ENCODE data around the gene PTGES2. TPM values are rescaled to one million over a fixed set of nuclear protein-coding genes. Genes with fewer than 3 reads are reported as not detected.

PTGES2 gene
- total RNA-seq, 2 experiments from 2014 or later = 51.8 to 53.2 TPM

GRCh38 chr9:128161215-128161902 is 33.8 kb upstream of the PTGES2 start:
- no peaks in the 10 kb centered on the region for H3K27me3 Mint-ChIP-seq
- peak overlapping the region; percentile 70 for H3K27ac Mint-ChIP-seq
- DNase-seq = no peak
- H3K4me1 Mint-ChIP-seq = peaks cover 15% of the 10 kb centered on the region
- H3K36me3 Mint-ChIP-seq = peaks cover 4% of the 10 kb centered on the region
- POLR2A ChIA-PET = interaction anchor here (0.5 to 2.7 kb wide), 10 partner anchors 14 to 234 kb away, joined by 3 to 22 read pairs (median 3); partner anchors contain the start of gene CIZ1
- ATAC-seq (ENCODE audit: low read depth) = no peak
- peak overlapping the region; percentile 82 for H3K4me3 Mint-ChIP-seq
- no peaks in the 10 kb centered on the region for H3K9me3 Mint-ChIP-seq

DNA sequence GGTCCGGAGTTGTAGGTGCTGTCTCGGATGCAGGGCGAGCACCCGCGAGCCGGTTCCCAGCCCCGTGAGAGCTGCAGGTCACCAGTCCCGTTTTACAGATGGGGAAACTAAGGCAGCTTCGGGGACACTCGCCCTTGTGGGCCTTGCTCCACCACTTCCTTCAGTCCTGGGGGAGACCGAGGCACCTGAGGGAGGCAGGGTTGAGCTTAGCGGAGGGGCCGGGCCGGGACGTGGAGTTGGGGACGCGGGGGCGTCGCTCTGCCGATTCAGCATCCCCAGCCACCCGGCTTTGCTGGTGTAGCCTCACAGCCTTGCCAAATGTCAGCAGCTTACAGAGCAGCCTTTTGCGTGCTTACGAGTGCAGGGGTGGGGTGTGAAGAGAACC is 33.1 kb upstream of the PTGES2 start:
- H3K36me3 Mint-ChIP-seq = peaks cover 4% of the 10 kb centered on the region
- no peaks in the 10 kb centered on the region for H3K9me3 Mint-ChIP-seq
- DNase-seq (no peak), ATAC-seq (ENCODE audit: low read depth) (peak; percentile 29)
- peak overlapping the region; percentile 70 for H3K27ac Mint-ChIP-seq
- H3K4me1 Mint-ChIP-seq = peaks cover 15% of the 10 kb centered on the region
- POLR2A ChIA-PET = interaction anchor here (0.5 to 2.7 kb wide), 9 partner anchors 30 to 235 kb away, joined by 3 to 22 read pairs (median 3); partner anchors contain the start of genes CIZ1, GOLGA2 and SWI5
- no peaks in the 10 kb centered on the region for H3K27me3 Mint-ChIP-seq
- peak overlapping the region; percentile 82 for H3K4me3 Mint-ChIP-seq

DNA sequence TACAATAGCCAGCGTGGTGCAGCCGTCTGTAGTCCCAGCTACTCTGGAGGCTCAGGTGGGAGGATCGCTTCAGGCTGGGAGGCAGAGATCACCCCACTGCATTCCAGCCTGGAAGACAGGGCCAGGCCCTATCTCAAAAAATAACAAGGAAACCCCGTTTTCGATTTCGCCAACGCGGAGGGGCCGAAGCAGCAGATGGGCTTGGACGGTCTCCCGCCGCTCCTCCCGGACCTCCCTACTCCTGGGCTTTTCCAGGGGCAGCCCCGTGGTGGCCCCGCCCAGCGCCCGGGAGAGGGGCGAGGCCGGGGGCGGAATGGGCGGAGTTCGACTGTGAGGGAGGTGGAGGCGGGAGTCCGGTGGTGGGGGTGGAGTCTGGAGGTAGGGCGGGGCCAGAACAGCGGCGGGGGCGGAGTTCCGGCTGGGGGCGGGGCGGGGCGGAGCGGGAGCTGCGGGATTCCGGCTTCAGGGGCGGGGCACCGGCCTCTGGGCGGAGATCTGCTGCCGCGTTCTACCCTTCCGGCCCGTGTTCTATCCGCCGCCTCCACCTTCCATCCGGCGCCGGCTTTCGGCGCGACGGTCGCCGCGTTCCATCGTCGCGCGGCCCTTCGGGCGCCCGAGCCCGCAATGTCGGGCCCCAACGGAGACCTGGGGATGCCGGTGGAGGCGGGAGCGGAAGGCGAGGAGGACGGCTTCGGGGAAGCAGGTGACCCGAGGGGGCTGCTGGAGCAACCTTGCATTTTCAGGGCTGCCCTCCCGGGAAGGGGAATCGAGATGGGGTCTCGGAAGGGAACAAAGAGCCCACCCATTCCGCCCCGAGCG is 32.5 kb upstream of the PTGES2 start, which contains the start of gene BBLN:
BBLN (plus strand) TSS at position 482 of the 819 bp plus-strand sequence; CDS start at position 625, 143 bp downstream.
- Mint-ChIP-seq H3K36me3 (peaks cover 4% of the 10 kb centered on the region), H3K27ac (peak within 1 kb of the TSS; percentile 91), H3K9me3 (no peaks in the 10 kb centered on the region), H3K4me3 (peak within 1 kb of the TSS; percentile 82), H3K27me3 (no peaks in the 10 kb centered on the region), H3K4me1 (peaks cover 15% of the 10 kb centered on the region)
- peak; percentile 87 for ATAC-seq (ENCODE audit: low read depth)
- POLR2A ChIA-PET = interaction anchor here (0.7 to 2.7 kb wide), 11 partner anchors 18 to 236 kb away, joined by 3 to 22 read pairs (median 3); partner anchors contain the start of genes CIZ1, GOLGA2 and SWI5
- peak; percentile 92 for DNase-seq

- H3K4me1 Mint-ChIP-seq = peaks cover 15% of the 10 kb centered on the region
- ATAC-seq (ENCODE audit: low read depth) (peak; percentile 44), DNase-seq (peak; percentile 58)
- peak overlapping the region; percentile 91 for H3K27ac Mint-ChIP-seq
- no peaks in the 10 kb centered on the region for H3K9me3 Mint-ChIP-seq
- peak overlapping the region; percentile 82 for H3K4me3 Mint-ChIP-seq
- H3K27me3 Mint-ChIP-seq = no peaks in the 10 kb centered on the region
- POLR2A ChIA-PET = interaction anchor here (0.7 to 2.7 kb wide), 9 partner anchors 17 to 116 kb away, joined by 3 to 22 read pairs (median 3); partner anchors contain the start of genes CIZ1, GOLGA2 and SWI5
- H3K36me3 Mint-ChIP-seq = peaks cover 4% of the 10 kb centered on the region
These were observed 31.9 kb upstream of the PTGES2 start for GRCh38 chr9:128159522-128159783.

- H3K36me3 Mint-ChIP-seq = no peaks in the 10 kb centered on the region
- H3K4me1 Mint-ChIP-seq = peaks cover 6% of the 10 kb centered on the region
- no peak for ATAC-seq (ENCODE audit: low read depth)
- no peaks in the 10 kb centered on the region for H3K9me3 Mint-ChIP-seq
- no peak overlapping the region for H3K27ac Mint-ChIP-seq
- DNase-seq = no peak
- no peak overlapping the region for H3K4me3 Mint-ChIP-seq
- no peaks in the 10 kb centered on the region for H3K27me3 Mint-ChIP-seq
- POLR2A ChIA-PET = no interaction called here
These were observed 28.4 kb upstream of the PTGES2 start for GRCh38 chr9:128155736-128156500.

DNA sequence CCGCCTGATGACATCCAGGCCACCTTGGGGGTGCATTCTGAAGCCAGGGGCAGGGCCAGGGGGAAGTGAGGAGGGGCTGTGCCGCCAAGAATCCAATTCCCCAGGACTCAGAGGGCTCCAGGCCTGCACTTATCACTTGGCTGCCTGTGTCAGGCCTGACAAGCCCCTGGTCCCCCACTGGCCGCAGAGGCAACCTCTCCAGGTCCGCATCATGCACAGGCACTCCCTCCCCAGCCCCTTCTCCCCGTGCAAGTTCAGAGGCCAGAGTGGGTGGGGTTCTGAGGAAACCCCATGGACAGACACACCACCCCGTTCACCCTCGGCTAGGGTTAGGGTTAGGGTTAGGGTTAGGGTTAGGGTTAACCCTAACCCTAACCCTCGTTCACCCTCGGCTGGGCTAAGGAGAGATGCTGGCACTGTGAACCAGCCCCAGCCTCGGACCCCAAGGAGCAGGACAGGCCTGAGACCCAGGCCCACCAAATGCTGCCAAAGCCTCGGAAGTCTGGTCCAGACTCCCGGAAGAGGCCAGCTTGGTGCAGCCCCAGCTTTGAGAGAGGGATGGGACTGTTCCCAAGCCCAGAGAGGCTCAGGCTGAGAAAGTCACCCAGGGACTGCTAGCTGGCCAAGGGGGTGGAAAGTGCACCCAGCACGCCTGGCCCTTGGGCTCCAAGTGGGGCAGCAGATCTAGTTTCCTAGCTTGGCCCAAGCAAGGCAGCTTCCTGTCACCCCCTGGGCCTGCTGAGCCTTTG is 26.6 kb upstream of the PTGES2 start:
- POLR2A ChIA-PET = no interaction called here
- Mint-ChIP-seq H3K4me1 (peaks cover 3% of the 10 kb centered on the region), H3K9me3 (no peaks in the 10 kb centered on the region), H3K27ac (no peak overlapping the region), H3K4me3 (no peak overlapping the region), H3K36me3 (no peaks in the 10 kb centered on the region), H3K27me3 (no peaks in the 10 kb centered on the region)
- DNase-seq (no peak), ATAC-seq (ENCODE audit: low read depth) (no peak)

- ATAC-seq (ENCODE audit: low read depth) = no peak
- DNase-seq = no peak
- Mint-ChIP-seq H3K4me3 (no peak overlapping the region), H3K9me3 (no peaks in the 10 kb centered on the region), H3K4me1 (peaks cover 3% of the 10 kb centered on the region), H3K27ac (no peak overlapping the region), H3K36me3 (no peaks in the 10 kb centered on the region), H3K27me3 (no peaks in the 10 kb centered on the region)
- POLR2A ChIA-PET = no interaction called here
These were observed 25.8 kb upstream of the PTGES2 start for GRCh38 chr9:128153060-128153946.

DNA sequence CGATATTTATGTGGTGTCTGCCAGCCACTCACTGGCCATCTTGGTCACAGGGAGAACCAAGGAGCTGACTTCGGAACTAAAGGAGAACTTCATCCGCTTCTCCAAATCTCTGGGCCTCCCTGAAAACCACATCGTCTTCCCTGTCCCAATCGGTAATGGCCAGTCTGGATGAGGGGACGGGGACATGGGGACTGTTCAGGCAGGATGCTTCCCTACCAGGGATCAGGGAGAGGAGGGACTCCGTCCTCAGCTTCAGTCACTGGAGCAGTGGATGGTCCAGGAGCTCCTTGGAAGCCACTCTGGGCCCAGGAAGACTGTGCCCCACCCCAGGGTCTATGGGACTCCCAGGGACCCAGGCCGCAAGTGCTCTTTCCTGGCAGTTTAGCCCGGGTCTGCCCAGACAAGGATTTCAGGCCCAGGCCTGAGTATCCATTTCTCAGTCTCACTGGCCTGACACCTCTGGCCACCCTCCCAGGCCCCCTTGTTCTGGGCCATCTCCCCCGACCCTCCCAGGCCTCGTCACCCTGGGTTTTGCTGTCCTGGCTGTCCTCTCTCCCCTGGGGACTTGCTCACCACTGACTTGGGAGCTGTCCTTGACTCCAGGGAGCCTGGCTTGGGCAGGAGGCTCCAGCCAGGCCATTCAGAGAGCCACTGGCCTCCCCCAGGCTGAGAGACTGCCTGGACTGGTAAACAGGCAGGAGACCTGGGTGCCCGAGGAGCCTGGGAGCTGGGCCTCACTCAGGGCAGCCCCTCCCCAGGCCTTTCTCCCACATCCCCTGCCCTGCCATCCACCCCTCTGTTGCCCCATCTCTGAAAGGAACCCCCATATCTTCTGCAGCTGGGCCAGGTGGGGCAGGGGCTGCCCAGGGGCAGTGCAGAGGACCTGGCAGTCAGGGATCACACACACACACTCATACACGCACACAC is 24.9 kb upstream of the PTGES2 start:
- POLR2A ChIA-PET = no interaction called here
- H3K36me3 Mint-ChIP-seq = no peaks in the 10 kb centered on the region
- no peak overlapping the region for H3K27ac Mint-ChIP-seq
- H3K4me3 Mint-ChIP-seq = no peak overlapping the region
- no peak for DNase-seq
- no peaks in the 10 kb centered on the region for H3K27me3 Mint-ChIP-seq
- no peaks in the 10 kb centered on the region for H3K9me3 Mint-ChIP-seq
- H3K4me1 Mint-ChIP-seq = peaks cover 3% of the 10 kb centered on the region
- ATAC-seq (ENCODE audit: low read depth) = no peak

- ATAC-seq (ENCODE audit: low read depth) = no peak
- H3K4me1 Mint-ChIP-seq = peaks cover 3% of the 10 kb centered on the region
- no peak overlapping the region for H3K27ac Mint-ChIP-seq
- no peaks in the 10 kb centered on the region for H3K36me3 Mint-ChIP-seq
- POLR2A ChIA-PET = no interaction called here
- H3K4me3 Mint-ChIP-seq = no peak overlapping the region
- H3K27me3 Mint-ChIP-seq = no peaks in the 10 kb centered on the region
- no peak for DNase-seq
- H3K9me3 Mint-ChIP-seq = no peaks in the 10 kb centered on the region
These were observed 24.0 kb upstream of the PTGES2 start for GRCh38 chr9:128151309-128152132.

DNA sequence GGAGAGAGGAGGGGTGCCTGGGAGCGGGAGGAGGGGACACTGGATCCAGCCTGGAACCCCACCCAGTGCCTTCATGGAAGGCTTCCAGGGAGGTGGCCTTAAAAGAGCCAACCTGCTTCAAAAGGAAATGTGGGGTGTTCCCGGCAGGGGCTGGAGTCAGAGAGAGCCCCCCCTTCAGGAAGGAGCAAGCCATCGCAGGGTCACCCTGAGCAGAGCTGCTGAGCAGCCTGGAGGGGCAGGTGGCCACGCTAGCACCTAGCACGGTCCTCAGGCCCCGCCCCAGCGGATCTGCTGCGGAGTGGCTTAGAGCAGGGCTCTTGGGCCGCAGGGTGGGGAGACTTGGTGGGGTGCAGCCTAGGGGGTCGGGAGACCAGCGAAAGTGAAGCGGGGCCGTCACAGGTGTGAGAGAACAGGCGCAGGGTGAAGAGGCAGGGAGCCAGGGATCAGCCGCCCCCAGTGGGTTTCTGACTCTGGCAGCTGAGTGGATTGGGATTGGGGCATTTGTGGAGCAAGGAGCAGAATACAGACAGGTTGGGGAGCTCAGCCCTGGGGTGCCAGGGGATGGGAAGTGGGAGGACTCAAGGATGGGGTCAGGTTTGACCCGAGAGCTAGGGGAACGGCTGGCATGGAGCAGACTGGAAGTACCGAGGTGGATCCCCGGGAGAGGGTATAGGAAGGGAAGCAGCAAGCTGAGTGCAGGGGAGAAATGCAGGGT is 23.2 kb upstream of the PTGES2 start:
- ATAC-seq (ENCODE audit: low read depth) (peak; percentile 59), DNase-seq (no peak)
- Mint-ChIP-seq H3K4me1 (peaks cover 3% of the 10 kb centered on the region), H3K4me3 (no peak overlapping the region), H3K36me3 (no peaks in the 10 kb centered on the region), H3K27me3 (no peaks in the 10 kb centered on the region), H3K27ac (no peak overlapping the region), H3K9me3 (no peaks in the 10 kb centered on the region)
- POLR2A ChIA-PET = no interaction called here
